ENCODE data around the gene WFDC5.

Gene WFDC5

DNA sequence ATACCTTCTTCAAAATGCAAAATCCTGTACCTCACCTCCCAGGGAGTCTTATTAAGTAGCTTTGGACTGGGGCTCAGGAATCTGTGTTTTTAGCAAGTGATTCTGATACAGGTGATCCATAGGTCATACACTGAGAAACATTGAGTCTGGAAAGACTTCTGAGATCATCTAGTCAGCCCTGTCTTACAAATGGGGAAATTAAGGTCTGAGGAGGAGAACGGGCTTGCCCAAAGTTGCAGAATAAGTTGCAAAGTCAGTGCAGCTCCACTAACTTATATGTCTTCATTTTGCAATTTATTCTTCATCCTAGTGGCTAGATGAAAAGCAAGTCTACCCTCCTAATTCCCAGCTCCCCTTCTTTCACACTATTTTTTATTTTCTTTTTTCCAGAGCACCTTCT is 42.9 kb downstream of the WFDC5 start:
- Histone ChIP-seq H3K4me3 (ENCODE audit: insufficient read depth in 1 of 2, low read depth in 1 of 2, low read length in 2 of 2) (no peak overlapping the region), H2BK5ac (ENCODE audit: low read depth, low read length, poor library complexity, severe bottlenecking) (no peak overlapping the region), H3K36me3 (ENCODE audit: control insufficient read depth in 1 of 2, insufficient read depth in 2 of 2, low read depth in 1 of 2, low read length in 2 of 2) (peaks cover 16 to 36% of the 10 kb centered on the region in 2 experiments), H2BK15ac (ENCODE audit: low read depth, poor library complexity, severe bottlenecking) (no peak overlapping the region), H4K91ac (ENCODE audit: low read length) (no peak overlapping the region), H3K4ac (ENCODE audit: low read depth in 1 of 2, low read length in 2 of 2) (no peak overlapping the region), H3K14ac (ENCODE audit: low read length in 2 of 2) (no peak overlapping the region), H3K18ac (ENCODE audit: low read depth in 1 of 2, low read length in 2 of 2) (no peak overlapping the region), H2AFZ (ENCODE audit: low read depth, low read length) (no peak overlapping the region), H2BK120ac (ENCODE audit: low read depth, low read length) (no peak overlapping the region), H3K4me2 (ENCODE audit: low read length, poor library complexity, severe bottlenecking) (no peak overlapping the region), H3K27ac (ENCODE audit: low read length, poor library complexity, severe bottlenecking) (no peak overlapping the region), H3K4me1 (ENCODE audit: control insufficient read depth, insufficient read depth, low read depth, low read length) (peaks cover 1% of the 10 kb centered on the region), H3K23ac (ENCODE audit: low read length in 2 of 2) (no peak overlapping the region), H2BK12ac (ENCODE audit: low read length in 2 of 2) (no peak overlapping the region), H3K9ac (ENCODE audit: low read length) (no peak overlapping the region), H3K79me1 (replicated peaks; ENCODE audit: low read length, poor library complexity, severe bottlenecking) (peaks cover 38% of the 10 kb centered on the region), H3K27me3 (ENCODE audit: control insufficient read depth in 1 of 2, insufficient read depth in 1 of 2, low read length in 2 of 2) (no peaks in the 10 kb centered on the region), H2AK5ac (ENCODE audit: low read length, severe bottlenecking) (no peak overlapping the region), H3K9me3 (ENCODE audit: control insufficient read depth, low read length) (no peaks in the 10 kb centered on the region), H4K8ac (ENCODE audit: low read length) (no peak overlapping the region)
- 92% methylated on average over 1 of the region's 1 CpG for WGBS
- DNase-seq, result no peak

DNA sequence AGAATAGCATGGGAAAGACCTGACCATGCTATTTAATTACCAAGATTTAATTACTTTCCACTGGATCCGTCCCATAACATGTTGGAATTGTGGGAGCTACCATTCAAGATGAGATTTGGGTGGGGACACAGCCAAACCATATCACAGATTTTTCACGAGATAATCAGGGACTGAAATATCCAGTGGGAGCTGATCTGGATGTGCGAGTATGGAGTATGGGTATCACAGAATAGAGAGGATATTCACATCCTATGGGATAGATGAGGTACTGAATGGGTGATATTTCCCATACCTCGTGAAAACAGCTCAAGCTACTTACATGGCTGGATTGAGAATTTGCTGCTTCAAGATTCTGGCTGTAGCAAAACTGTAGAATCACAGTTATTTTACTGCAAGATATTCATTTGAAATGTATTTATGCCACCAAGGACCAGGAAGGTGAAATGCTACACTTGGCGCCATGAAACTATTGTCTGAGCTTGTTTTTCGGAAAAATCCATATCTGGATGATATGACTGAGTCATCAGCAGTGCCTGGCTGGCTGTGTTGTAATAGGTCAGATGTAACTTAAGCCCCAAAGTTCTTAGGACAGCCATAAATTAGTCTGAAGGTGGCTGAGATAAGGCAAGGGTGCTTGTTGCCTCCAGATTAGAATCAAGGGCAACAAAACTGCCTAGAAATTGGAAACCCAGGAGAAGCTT is 43.9 kb downstream of the WFDC5 start:
- Histone ChIP-seq H3K14ac (ENCODE audit: low read length in 2 of 2) (no peak overlapping the region), H3K27me3 (ENCODE audit: control insufficient read depth in 1 of 2, insufficient read depth in 1 of 2, low read length in 2 of 2) (no peaks in the 10 kb centered on the region), H2AFZ (ENCODE audit: low read depth, low read length) (no peak overlapping the region), H3K79me1 (replicated peaks; ENCODE audit: low read length, poor library complexity, severe bottlenecking) (peaks cover 39% of the 10 kb centered on the region), H3K9ac (ENCODE audit: low read length) (no peak overlapping the region), H2BK5ac (ENCODE audit: low read depth, low read length, poor library complexity, severe bottlenecking) (no peak overlapping the region), H3K4me1 (ENCODE audit: control insufficient read depth, insufficient read depth, low read depth, low read length) (peaks cover 1% of the 10 kb centered on the region), H3K23ac (ENCODE audit: low read length in 2 of 2) (no peak overlapping the region), H3K18ac (ENCODE audit: low read depth in 1 of 2, low read length in 2 of 2) (no peak overlapping the region), H2BK120ac (ENCODE audit: low read depth, low read length) (no peak overlapping the region), H2BK15ac (ENCODE audit: low read depth, poor library complexity, severe bottlenecking) (no peak overlapping the region), H3K27ac (ENCODE audit: low read length, poor library complexity, severe bottlenecking) (no peak overlapping the region), H3K4ac (ENCODE audit: low read depth in 1 of 2, low read length in 2 of 2) (no peak overlapping the region), H3K4me3 (ENCODE audit: insufficient read depth in 1 of 2, low read depth in 1 of 2, low read length in 2 of 2) (no peak overlapping the region), H3K36me3 (ENCODE audit: control insufficient read depth in 1 of 2, insufficient read depth in 2 of 2, low read depth in 1 of 2, low read length in 2 of 2) (peaks cover 12 to 26% of the 10 kb centered on the region in 2 experiments), H4K8ac (ENCODE audit: low read length) (no peak overlapping the region), H4K91ac (ENCODE audit: low read length) (no peak overlapping the region), H3K9me3 (ENCODE audit: control insufficient read depth, low read length) (no peaks in the 10 kb centered on the region), H3K4me2 (ENCODE audit: low read length, poor library complexity, severe bottlenecking) (no peak overlapping the region), H2BK12ac (ENCODE audit: low read length in 2 of 2) (no peak overlapping the region), H2AK5ac (ENCODE audit: low read length, severe bottlenecking) (no peak overlapping the region)
- WGBS, result 85% methylated on average over 6 of the region's 6 CpGs
- peak; percentile 29 for DNase-seq

DNA sequence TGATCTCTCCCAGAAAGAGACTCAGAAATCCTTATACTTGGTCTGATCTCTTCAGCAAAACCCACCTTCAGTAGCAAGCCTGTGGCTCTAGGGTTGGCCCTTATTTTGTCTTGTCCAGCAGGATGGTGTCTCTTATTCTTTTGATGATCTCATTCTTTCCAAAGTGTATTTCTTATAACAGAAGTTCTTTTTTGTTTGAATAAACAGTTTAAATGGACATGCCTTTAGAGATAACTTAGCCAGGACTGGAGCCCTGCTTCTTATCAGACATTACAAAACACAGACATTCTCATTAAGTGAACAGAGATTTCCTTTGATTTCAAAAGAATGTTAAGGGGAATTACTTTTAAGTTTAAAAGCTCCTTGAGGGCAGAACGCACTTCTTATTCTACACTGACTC is 45.7 kb downstream of the WFDC5 start:
- peaks cover 2 to 11% of the 10 kb centered on the region in 2 experiments for H3K36me3 ChIP-seq (ENCODE audit: control insufficient read depth in 1 of 2, insufficient read depth in 2 of 2, low read depth in 1 of 2, low read length in 2 of 2)
- H2BK15ac ChIP-seq (ENCODE audit: low read depth, poor library complexity, severe bottlenecking), result no peak overlapping the region
- H2AFZ ChIP-seq (ENCODE audit: low read depth, low read length), result no peak overlapping the region
- H2BK120ac ChIP-seq (ENCODE audit: low read depth, low read length), result no peak overlapping the region
- H3K23ac ChIP-seq (ENCODE audit: low read length in 2 of 2), result no peak overlapping the region
- H3K14ac ChIP-seq (ENCODE audit: low read length in 2 of 2), result no peak overlapping the region
- no CpG with 5 or more reads among the region's 1 CpG for WGBS
- H3K4me1 ChIP-seq (ENCODE audit: control insufficient read depth, insufficient read depth, low read depth, low read length), result peaks cover 1% of the 10 kb centered on the region
- H3K27ac ChIP-seq (ENCODE audit: low read length, poor library complexity, severe bottlenecking), result no peak overlapping the region
- no peak overlapping the region for H3K4me2 ChIP-seq (ENCODE audit: low read length, poor library complexity, severe bottlenecking)
- H3K79me1 ChIP-seq (replicated peaks; ENCODE audit: low read length, poor library complexity, severe bottlenecking), result peaks cover 36% of the 10 kb centered on the region
- no peak overlapping the region for H2AK5ac ChIP-seq (ENCODE audit: low read length, severe bottlenecking)
- DNase-seq, result peak; percentile 32
- H4K8ac ChIP-seq (ENCODE audit: low read length), result no peak overlapping the region
- no peaks in the 10 kb centered on the region for H3K27me3 ChIP-seq (ENCODE audit: control insufficient read depth in 1 of 2, insufficient read depth in 1 of 2, low read length in 2 of 2)
- H3K18ac ChIP-seq (ENCODE audit: low read depth in 1 of 2, low read length in 2 of 2), result no peak overlapping the region
- H3K9ac ChIP-seq (ENCODE audit: low read length), result no peak overlapping the region
- H2BK12ac ChIP-seq (ENCODE audit: low read length in 2 of 2), result no peak overlapping the region
- H4K91ac ChIP-seq (ENCODE audit: low read length), result no peak overlapping the region
- no peak overlapping the region for H3K4me3 ChIP-seq (ENCODE audit: insufficient read depth in 1 of 2, low read depth in 1 of 2, low read length in 2 of 2)
- no peak overlapping the region for H2BK5ac ChIP-seq (ENCODE audit: low read depth, low read length, poor library complexity, severe bottlenecking)
- H3K9me3 ChIP-seq (ENCODE audit: control insufficient read depth, low read length), result no peaks in the 10 kb centered on the region
- no peak overlapping the region for H3K4ac ChIP-seq (ENCODE audit: low read depth in 1 of 2, low read length in 2 of 2)

DNA sequence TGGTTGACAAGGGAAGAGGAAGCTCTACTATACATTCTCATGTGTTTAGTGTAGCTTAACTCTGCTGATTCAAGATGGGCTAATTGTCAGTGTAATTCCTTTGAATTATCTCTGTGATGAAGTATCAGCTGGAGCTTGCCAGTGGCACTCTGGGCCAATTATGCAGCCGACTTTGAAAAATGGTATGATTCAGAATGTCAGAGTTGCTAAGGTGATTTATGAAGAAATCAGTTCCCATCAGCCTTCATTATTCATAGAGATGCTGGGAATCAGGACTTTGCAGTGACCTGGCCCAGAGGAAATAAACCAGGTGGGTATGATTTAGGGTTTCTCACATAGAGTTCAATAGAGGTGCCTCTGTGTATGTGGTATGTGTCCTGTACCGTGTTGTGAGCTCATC is 47.4 kb downstream of the WFDC5 start:
- Histone ChIP-seq H3K36me3 (ENCODE audit: control insufficient read depth in 1 of 2, insufficient read depth in 2 of 2, low read depth in 1 of 2, low read length in 2 of 2) (peaks cover 2 to 6% of the 10 kb centered on the region in 2 experiments), H2BK5ac (ENCODE audit: low read depth, low read length, poor library complexity, severe bottlenecking) (no peak overlapping the region), H3K9ac (ENCODE audit: low read length) (no peak overlapping the region), H3K4me3 (ENCODE audit: insufficient read depth in 1 of 2, low read depth in 1 of 2, low read length in 2 of 2) (no peak overlapping the region), H3K18ac (ENCODE audit: low read depth in 1 of 2, low read length in 2 of 2) (no peak overlapping the region), H3K4me2 (ENCODE audit: low read length, poor library complexity, severe bottlenecking) (no peak overlapping the region), H3K4ac (ENCODE audit: low read depth in 1 of 2, low read length in 2 of 2) (no peak overlapping the region), H2AFZ (ENCODE audit: low read depth, low read length) (no peak overlapping the region), H2BK12ac (ENCODE audit: low read length in 2 of 2) (no peak overlapping the region), H2BK15ac (ENCODE audit: low read depth, poor library complexity, severe bottlenecking) (no peak overlapping the region), H4K91ac (ENCODE audit: low read length) (no peak overlapping the region), H2BK120ac (ENCODE audit: low read depth, low read length) (no peak overlapping the region), H3K4me1 (ENCODE audit: control insufficient read depth, insufficient read depth, low read depth, low read length) (no peaks in the 10 kb centered on the region), H3K9me3 (ENCODE audit: control insufficient read depth, low read length) (no peaks in the 10 kb centered on the region), H4K8ac (ENCODE audit: low read length) (no peak overlapping the region), H3K79me1 (replicated peaks; ENCODE audit: low read length, poor library complexity, severe bottlenecking) (peaks cover 26% of the 10 kb centered on the region), H3K14ac (ENCODE audit: low read length in 2 of 2) (no peak overlapping the region), H3K23ac (ENCODE audit: low read length in 2 of 2) (no peak overlapping the region), H3K27me3 (ENCODE audit: control insufficient read depth in 1 of 2, insufficient read depth in 1 of 2, low read length in 2 of 2) (no peaks in the 10 kb centered on the region), H2AK5ac (ENCODE audit: low read length, severe bottlenecking) (no peak overlapping the region), H3K27ac (ENCODE audit: low read length, poor library complexity, severe bottlenecking) (no peak overlapping the region)
- 58% methylated on average over 1 of the region's 2 CpGs for WGBS
- DNase-seq, result peak; percentile 17

Measured in mesenchymal stem cell (in vitro differentiated cells and primary cell).